SW 1271 (cell line): ENCODE measurements around the gene S1PR4.
"Not testable (repeated sequence)": the region's sequence is repeated elsewhere in the genome, so short reads cannot be mapped to it uniquely, and the experiment has no call there.

Experiments
- DNase-seq, 2 experiments: peaks; one replicate each; lab custom pipeline; 2025; lab: John Stamatoyannopoulos, UW

Gene S1PR4

DNA sequence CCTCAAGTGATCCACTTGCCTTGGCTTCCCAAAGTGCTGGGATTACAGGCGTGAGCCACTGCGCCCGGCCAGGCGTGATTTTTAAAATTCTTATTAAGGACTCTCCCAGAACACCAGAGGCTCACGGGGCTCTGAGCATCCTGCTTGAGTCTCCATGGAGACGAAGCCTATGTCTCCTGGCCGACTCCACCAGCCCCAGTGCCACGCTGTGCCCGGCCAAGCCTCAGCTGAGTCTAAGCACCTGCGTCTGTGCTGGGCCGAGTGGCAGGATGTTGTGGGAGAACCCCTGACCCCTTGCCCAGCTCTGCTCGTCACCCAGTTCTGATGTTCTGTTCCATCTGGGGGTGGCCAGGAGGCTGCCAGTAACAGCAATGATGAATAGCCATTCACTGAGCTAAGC, 42.0 kb downstream of the S1PR4 start:
- no peak for DNase-seq

DNA sequence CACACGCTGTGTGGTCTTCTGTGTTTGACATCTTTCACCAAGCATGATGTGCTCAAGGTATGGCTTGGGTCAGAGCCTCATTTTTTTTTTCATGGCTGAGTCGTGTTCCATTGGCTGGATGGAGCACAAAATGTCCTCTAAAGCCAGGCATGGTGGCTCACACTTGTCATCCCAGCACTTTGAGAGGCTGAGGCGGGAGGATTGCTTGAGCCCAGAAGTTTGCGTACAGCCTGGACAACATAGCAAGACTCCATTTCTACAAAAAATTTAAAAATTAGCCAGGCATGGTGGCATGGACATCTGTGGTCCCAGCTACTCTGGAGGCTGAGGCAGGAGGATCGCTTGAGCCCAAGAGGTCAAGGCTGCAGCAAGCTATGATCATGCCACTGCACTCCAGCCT, 43.0 kb downstream of the S1PR4 start:
- DNase-seq: not testable (repeated sequence)

DNA sequence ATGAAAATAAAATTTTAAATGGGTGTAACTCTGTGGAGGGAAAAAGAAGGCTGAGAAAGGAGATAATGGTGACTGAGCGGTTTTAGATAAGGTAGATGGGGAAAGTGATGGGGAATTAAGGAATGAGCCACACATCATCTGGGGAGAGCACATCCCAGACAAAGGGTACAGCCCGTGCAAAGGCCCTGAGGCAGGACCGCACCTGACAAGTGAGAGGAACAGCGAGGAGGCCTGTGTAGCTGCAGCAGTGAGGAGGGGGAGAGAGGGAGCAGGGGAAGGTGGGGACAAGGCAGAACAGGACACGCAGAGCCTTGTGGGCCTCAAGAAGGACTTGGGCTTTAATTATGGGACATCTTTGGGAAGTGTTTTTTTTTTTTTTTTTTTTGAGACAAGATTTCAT, 44.1 kb downstream of the S1PR4 start:
- no peak for DNase-seq

DNA sequence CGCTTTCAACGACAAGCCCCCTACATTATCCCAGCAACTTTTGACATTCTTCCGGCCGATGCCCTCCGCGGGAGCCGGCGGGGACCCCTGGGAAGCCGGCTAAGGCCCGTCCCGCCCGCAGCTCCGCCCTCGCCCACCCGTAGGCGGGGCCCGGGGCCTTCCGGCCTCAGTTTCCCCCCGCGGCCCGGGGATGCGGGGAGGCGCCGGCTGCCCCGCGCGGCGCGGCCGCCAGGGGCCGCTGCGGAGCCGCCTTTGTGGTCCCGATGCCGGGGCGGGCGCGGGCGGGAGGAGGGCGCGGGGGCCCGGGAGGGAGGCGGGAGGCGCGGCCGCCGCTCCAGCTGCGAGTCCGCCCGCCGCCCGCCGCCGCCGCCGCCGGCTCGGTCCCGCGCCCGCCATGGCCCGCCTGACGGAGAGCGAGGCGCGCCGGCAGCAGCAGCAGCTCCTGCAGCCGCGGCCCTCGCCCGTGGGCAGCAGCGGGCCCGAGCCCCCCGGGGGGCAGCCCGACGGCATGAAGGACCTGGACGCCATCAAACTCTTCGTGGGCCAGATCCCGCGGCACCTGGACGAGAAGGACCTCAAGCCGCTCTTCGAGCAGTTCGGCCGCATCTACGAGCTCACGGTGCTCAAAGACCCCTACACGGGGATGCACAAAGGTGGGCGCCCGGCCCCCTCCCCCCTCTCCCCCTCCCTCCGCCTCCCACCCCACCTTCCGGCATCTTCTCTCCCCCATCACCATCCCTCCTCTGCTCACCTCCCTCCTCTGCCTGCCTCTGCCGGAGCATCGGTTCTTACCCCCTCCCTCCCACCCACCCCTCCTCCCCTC, 46.0 kb downstream of the S1PR4 start, which contains the start of gene CELF5:
Gene CELF5, plus strand, starts transcription at position 316 of the 823 bp plus-strand sequence. Its CDS starts 79 bp downstream, at position 395.
- no peak for DNase-seq

DNA sequence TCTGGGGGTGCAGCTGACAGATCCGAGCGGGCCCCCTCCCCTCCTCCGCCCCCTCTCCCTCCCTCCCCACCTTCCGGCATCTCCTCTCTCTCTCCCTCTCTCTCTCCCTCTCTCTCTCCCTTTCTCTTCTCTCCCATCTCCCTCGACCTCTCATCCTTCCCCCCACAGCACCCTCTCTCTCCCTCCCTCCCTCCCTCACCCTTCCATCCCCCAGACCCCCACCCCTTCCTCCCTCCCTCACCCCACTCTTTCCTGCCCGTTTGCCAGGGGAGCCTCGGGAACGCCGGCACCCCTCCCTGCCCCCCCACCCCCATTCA, 46.6 kb downstream of the S1PR4 start:
- no peak for DNase-seq

GRCh38 chr19:3225677-3226093, 47.1 kb downstream of the S1PR4 start:
- no peak for DNase-seq

DNA sequence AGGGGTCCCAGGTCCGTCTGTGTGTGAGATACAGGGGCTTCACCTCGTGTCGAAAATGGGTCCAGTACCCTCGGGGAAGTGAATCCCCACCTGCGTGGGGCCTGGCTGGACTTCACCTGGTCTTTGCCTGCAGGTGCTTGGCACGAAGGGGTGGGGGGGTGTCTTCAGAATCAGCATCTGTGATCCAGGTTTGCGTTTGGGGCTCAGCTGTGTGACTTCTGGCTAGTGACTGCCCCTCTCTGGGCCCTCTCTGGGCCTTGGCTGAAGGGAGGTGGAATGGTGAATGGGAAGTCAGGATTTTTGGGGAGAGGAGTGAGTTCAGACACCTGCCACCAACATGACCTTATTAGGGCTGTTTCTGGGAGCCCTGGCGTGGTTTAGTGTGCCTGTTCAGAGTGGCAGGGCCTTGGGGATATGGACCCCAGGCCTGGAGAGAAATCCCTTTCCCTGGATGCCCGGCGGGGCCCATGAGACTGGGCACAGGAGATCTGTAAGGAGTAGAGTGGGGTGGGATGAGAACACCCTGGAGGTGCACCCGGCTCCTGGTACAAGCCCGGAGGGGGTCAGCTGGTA, 48.6 kb downstream of the S1PR4 start:
- DNase-seq: no peak

- DNase-seq: no peak
Measured at GRCh38 chr19:3229346-3229743, 50.8 kb downstream of the S1PR4 start.
